H1 (cell line): ENCODE data around the gene ERLEC1. TPM values are rescaled to one million over a fixed set of nuclear protein-coding genes. Genes with fewer than 3 reads are reported as not detected.

Experiments used
- CTCF ChIA-PET: fragments of 300-600 bp; sonication (Branson Sonifier 250); formaldehyde crosslinking; loops from one replicate; lab custom pipeline; 2021; ENCODE audit not compliant: partially characterized antibody; lab: Charles Lee
- POLR2A ChIA-PET: fragments of 300-600 bp; sonication (Branson Sonifier 250); formaldehyde crosslinking; loops from one replicate; lab custom pipeline; 2021; ENCODE audit warnings: inconsistent platforms; ENCODE audit not compliant: partially characterized antibody; lab: Charles Lee
- DNase-seq, 2 experiments: peaks; one replicate each; pipeline versions ENCODE4 v3.0.0 to v3.0.0-alpha.2; 2010 to 2022; ENCODE audit warnings: low spot score in 2 of 2, low read depth in 1 of 2, mixed read lengths in 1 of 2
- FAIRE-seq: peaks from 2 replicates; lab custom pipeline; 2011; peaks lifted over from hg19 to GRCh38; lab: Jason Lieb, UNC
- H2AFZ ChIP-seq: 2 replicates; pipeline ENCODE4 v1.8.1; 2012; ENCODE audit warnings: low read length, inconsistent platforms
- H2AK5ac ChIP-seq: 2 replicates; pipeline ENCODE4 v1.6.1; 2013; ENCODE audit warnings: low read depth, low read length
- H2BK120ac ChIP-seq: replicated peaks from 2 replicates; pipeline ENCODE3; 2013; ENCODE audit warnings: low read depth, low read length, inconsistent platforms
- H2BK12ac ChIP-seq: 2 replicates; pipeline ENCODE4 v1.6.1; 2013; ENCODE audit warnings: low read depth, low read length
- H2BK15ac ChIP-seq: 2 replicates; pipeline ENCODE4 v1.6.1; 2013; ENCODE audit warnings: low read length
- H2BK20ac ChIP-seq: 2 replicates; pipeline ENCODE4 v1.6.1; 2013; ENCODE audit warnings: low read length
- H2BK5ac ChIP-seq: 2 replicates; pipeline ENCODE4 v1.6.1; 2013; ENCODE audit warnings: low read depth, low read length
- H3K14ac ChIP-seq: 2 replicates; pipeline ENCODE4 v1.6.1; 2013; ENCODE audit warnings: inconsistent platforms; ENCODE audit not compliant: insufficient read length
- H3K18ac ChIP-seq: 2 replicates; pipeline ENCODE4 v1.6.1; 2013; ENCODE audit warnings: low read length; ENCODE audit errors: extremely low read depth
- H3K23ac ChIP-seq: 2 replicates; pipeline ENCODE4 v1.6.1; 2013; ENCODE audit warnings: inconsistent platforms; ENCODE audit not compliant: insufficient read length
- H3K23me2 ChIP-seq: 2 replicates; pipeline ENCODE4 v1.6.1; 2013; ENCODE audit warnings: low read depth, low read length
- H3K27ac ChIP-seq: 2 replicates; pipeline ENCODE4 v1.6.1; 2011; ENCODE audit warnings: low read depth, low read length, inconsistent platforms
- H3K27me3 ChIP-seq, 4 experiments: replicated peaks in 1 of 4; 1 replicate in 1 of 4; 2 replicates in 3 of 4; pipeline versions ENCODE4 v1.6.1 to v1.8.1; 2011 to 2013; ENCODE audit warnings: low read length in 3 of 4, mild to moderate bottlenecking in 3 of 4, inconsistent platforms in 2 of 4, mixed read lengths in 2 of 4, moderate library complexity in 1 of 4; ENCODE audit not compliant: control insufficient read depth in 3 of 4, insufficient read depth in 3 of 4; ENCODE audit errors: extremely low read depth in 1 of 4
- H3K36me3 ChIP-seq, 4 experiments: 2 replicates each; pipeline versions ENCODE4 v1.6.1 to v1.8.1; 2011 to 2013; ENCODE audit warnings: mild to moderate bottlenecking in 4 of 4, low read length in 3 of 4, moderate library complexity in 2 of 4, control low read depth in 1 of 4, inconsistent platforms in 1 of 4; ENCODE audit not compliant: insufficient read depth in 4 of 4, control insufficient read depth in 2 of 4
- H3K4ac ChIP-seq: replicated peaks from 2 replicates; pipeline ENCODE3; 2013; ENCODE audit warnings: low read length, low read depth, mixed read lengths, inconsistent platforms; ENCODE audit not compliant: insufficient read length
- H3K4me1 ChIP-seq, 4 experiments: replicated peaks in 1 of 4; 1 replicate in 1 of 4; 2 replicates in 3 of 4; pipeline versions ENCODE4 v1.6.1 to v1.8.1; 2011 to 2013; ENCODE audit warnings: low read length in 3 of 4, inconsistent platforms in 2 of 4, mixed read lengths in 1 of 4; ENCODE audit not compliant: insufficient read depth in 4 of 4, control insufficient read depth in 3 of 4
- H3K4me2 ChIP-seq, 2 experiments: 2 replicates each; pipeline versions ENCODE4 v1.6.1 to v1.8.1; 2011 to 2013; ENCODE audit warnings: low read depth in 2 of 2, low read length in 2 of 2, control low read depth in 1 of 2, inconsistent platforms in 1 of 2, mild to moderate bottlenecking in 1 of 2; ENCODE audit not compliant: insufficient read depth in 1 of 2
- H3K4me3 ChIP-seq, 4 experiments: fragments of 200-600, 300-600 bp in 1 of 4; sonication (generic), shearing (Covaris generic), sonication (Bioruptor Twin) in 1 of 4; 2 replicates each; pipeline versions ENCODE4 v1.5.1 to v1.8.1; 2011 to 2016; ENCODE audit warnings: low read length in 4 of 4, low read depth in 3 of 4, control low read depth in 2 of 4, inconsistent platforms in 2 of 4, mild to moderate bottlenecking in 2 of 4, mixed read lengths in 1 of 4, moderate library complexity in 1 of 4; ENCODE audit not compliant: insufficient read depth in 2 of 4; ENCODE audit errors: extremely low read depth in 1 of 4
- H3K56ac ChIP-seq: replicated peaks from 2 replicates; pipeline ENCODE3; 2013; ENCODE audit warnings: low read depth, mild to moderate bottlenecking, mixed read lengths, low read length, inconsistent platforms; ENCODE audit not compliant: insufficient read length
- H3K79me1 ChIP-seq: 2 replicates; pipeline ENCODE4 v1.6.1; 2013; ENCODE audit warnings: low read depth, low read length, control low read depth
- H3K79me2 ChIP-seq, 2 experiments: 2 replicates each; pipeline versions ENCODE4 v1.6.1 to v1.8.1; 2012 to 2013; ENCODE audit warnings: low read length in 2 of 2, mild to moderate bottlenecking in 2 of 2, inconsistent platforms in 1 of 2; ENCODE audit not compliant: insufficient read depth in 2 of 2, control insufficient read depth in 1 of 2
- H3K9ac ChIP-seq, 4 experiments: replicated peaks in 1 of 4; 1 replicate in 1 of 4; 2 replicates in 3 of 4; pipeline versions ENCODE4 v1.6.1 to v1.8.1; 2011 to 2013; ENCODE audit warnings: low read depth in 3 of 4, low read length in 3 of 4, control low read depth in 2 of 4, mild to moderate bottlenecking in 2 of 4, moderate library complexity in 2 of 4, inconsistent platforms in 1 of 4; ENCODE audit errors: extremely low read depth in 1 of 4
- H3K9me3 ChIP-seq, 2 experiments: 2 replicates each; pipeline versions ENCODE4 v1.6.1 to v1.8.1; 2012 to 2013; ENCODE audit warnings: mild to moderate bottlenecking in 2 of 2, moderate library complexity in 2 of 2, control low read depth in 1 of 2, inconsistent platforms in 1 of 2, low read depth in 1 of 2, low read length in 1 of 2, mixed read lengths in 1 of 2; ENCODE audit not compliant: insufficient read depth in 2 of 2
- H4K20me1 ChIP-seq, 2 experiments: replicated peaks in 1 of 2; 2 replicates each; pipeline versions ENCODE3 to v1.8.1; 2011 to 2013; ENCODE audit warnings: inconsistent platforms in 2 of 2, low read length in 2 of 2, mild to moderate bottlenecking in 1 of 2; ENCODE audit not compliant: insufficient read depth in 2 of 2, control insufficient read depth in 1 of 2
- H4K5ac ChIP-seq: 2 replicates; pipeline ENCODE4 v1.6.1; 2013; ENCODE audit warnings: low read length, low read depth, mixed read lengths, inconsistent platforms; ENCODE audit not compliant: insufficient read length
- H4K8ac ChIP-seq: 2 replicates; pipeline ENCODE4 v1.8.0; 2013; ENCODE audit warnings: mild to moderate bottlenecking, moderate library complexity, low read length, inconsistent platforms; ENCODE audit not compliant: insufficient read depth; ENCODE audit errors: extremely low read depth
- H4K91ac ChIP-seq: replicated peaks from 2 replicates; pipeline ENCODE3; 2013; ENCODE audit warnings: low read length, mixed read lengths, inconsistent platforms; ENCODE audit not compliant: insufficient read length
- BRCA1 ChIP-seq: IDR thresholded peaks from 2 replicates; pipeline ENCODE4 v1.6.1; 2012; ENCODE audit warnings: low read depth, low read length, improper control_type of control experiment
- CBX5 ChIP-seq: fragments of 300-800, 300-1000 bp; sonication (generic); IDR thresholded peaks from 2 replicates; pipeline ENCODE4 v1.7.1; 2016; ENCODE audit warnings: antibody characterized with exemption, low read length, low read depth
- CHD1 ChIP-seq: IDR thresholded peaks from 2 replicates; pipeline ENCODE4 v1.6.1; 2012; ENCODE audit warnings: low read depth, low read length, improper control_type of control experiment
- CREB1 ChIP-seq: IDR thresholded peaks from 2 replicates; pipeline ENCODE4 v1.6.1; 2012; ENCODE audit warnings: inconsistent platforms
- EP300 ChIP-seq, 2 experiments: IDR thresholded peaks; 1 replicate in 1 of 2; 2 replicates in 1 of 2; pipeline ENCODE4 v1.6.1; 2011 to 2012; ENCODE audit warnings: low read depth in 2 of 2, low read length in 2 of 2, mild to moderate bottlenecking in 2 of 2, borderline replicate concordance in 1 of 2, inconsistent platforms in 1 of 2, moderate library complexity in 1 of 2
- JUND ChIP-seq: IDR thresholded peaks from 2 replicates; pipeline ENCODE4 v1.6.1; 2011; ENCODE audit warnings: mild to moderate bottlenecking, improper control_type of control experiment, low read length
- MAX ChIP-seq: IDR thresholded peaks from 2 replicates; pipeline ENCODE4 v1.6.1; 2012; ENCODE audit warnings: inconsistent platforms
- NANOG ChIP-seq: IDR thresholded peaks from 2 replicates; pipeline ENCODE4 v1.6.1; 2011; ENCODE audit warnings: low read length, low read depth, mild to moderate bottlenecking, inconsistent platforms; ENCODE audit not compliant: insufficient read depth, poor library complexity, severe bottlenecking
- POLR2A ChIP-seq, 2 experiments: IDR thresholded peaks; 1 replicate in 1 of 2; 2 replicates in 1 of 2; pipeline ENCODE4 v1.6.1; 2011; ENCODE audit warnings: low read depth in 2 of 2, low read length in 2 of 2, mild to moderate bottlenecking in 2 of 2; ENCODE audit errors: control extremely low read depth in 1 of 2
- RAD21 ChIP-seq, 2 experiments: IDR thresholded peaks in 1 of 2; conservative IDR thresholded peaks in 1 of 2; 2 replicates each; pipeline ENCODE4 v1.6.1; 2011; ENCODE audit warnings: low read depth in 2 of 2, low read length in 2 of 2, improper control_type of control experiment in 1 of 2, inconsistent platforms in 1 of 2, mild to moderate bottlenecking in 1 of 2, moderate library complexity in 1 of 2
- SP2 ChIP-seq: IDR thresholded peaks from 2 replicates; pipeline ENCODE4 v1.6.1; 2012; ENCODE audit warnings: mild to moderate bottlenecking, low read length, inconsistent platforms
- YY1 ChIP-seq: IDR thresholded peaks from 2 replicates; pipeline ENCODE4 v1.6.1; 2011; ENCODE audit warnings: low read depth, mild to moderate bottlenecking, low read length
- WGBS, 2 experiments: shearing (Covaris generic) in 1 of 2; methylation state at CpG; one replicate each; pipeline versions ENCODE4 v1.1.6 to v1.1.7; 2013 to 2015; ENCODE audit warnings: low lambda C conversion rate in 2 of 2, mixed read lengths in 2 of 2, inconsistent platforms in 1 of 2, low coverage in 1 of 2, missing lambda C conversion rate in 1 of 2; ENCODE audit not compliant: insufficient replicate concordance in 2 of 2, insufficient coverage in 1 of 2, insufficient read length in 1 of 2; ENCODE audit errors: extremely low coverage in 1 of 2, missing lambda C conversion rate in 1 of 2; 5-methylcytosine and 5-hydroxymethylcytosine counted together
- polyA plus RNA-seq, 7 experiments: library from polyadenylated mRNA; depleted of rRNA in 3 of 7; stranded (reverse) in 5 of 7; unstranded in 2 of 7; fragments of >200 nt in 5 of 7; fragments of 200-250 nt in 2 of 7; gene quantifications; 1 replicate in 5 of 7; 2 replicates in 1 of 7; 4 replicates in 1 of 7; pipeline versions ENCODE4 v1.2.1 to v1.2.3, GENCODE V29; 2011 to 2013; ENCODE audit warnings: missing spikeins in 2 of 7, mixed read lengths in 2 of 7
- total RNA-seq: library from RNA; stranded (reverse); fragmentation: NEBNext Ultra II Directional; extraction: Animal tissue kit (Norgen Biotek cat#: 25700); gene quantifications from 2 replicates; pipeline ENCODE4 v1.2.1, GENCODE V29; 2021
- TF ChIP-seq, protein P1 (sequence below): IDR thresholded peaks from 2 replicates; pipeline ENCODE4 v1.6.1; 2011; ENCODE audit warnings: low read length, improper control_type of control experiment

Gene ERLEC1
- total and polyA plus RNA-seq, 2 of the 8 experiments (the other 6 are each of a cell fraction or from before 2014, with no cell fraction given): 12.9 to 26.7 TPM

- Histone ChIP-seq H2BK12ac (no peak overlapping the region), H3K14ac (no peak overlapping the region), H2BK120ac (no peak overlapping the region), H3K9ac (no peak overlapping the region), H4K8ac (no peak overlapping the region), H3K79me1 (no peaks in the 10 kb centered on the region), H3K56ac (no peak overlapping the region), H3K79me2 (no peaks in the 10 kb centered on the region), H2AFZ (no peak overlapping the region), H3K23me2 (no peaks in the 10 kb centered on the region), H3K27ac (no peak overlapping the region), H3K36me3 (peaks cover 3 to 44% (median 21%) of the 10 kb centered on the region in 4 experiments; a peak in 6 of 8 replicates), H3K23ac (no peak overlapping the region), H3K18ac (no peak overlapping the region), H3K4me1 (no peaks in the 10 kb centered on the region; a peak in 1 of 7 replicates), H4K91ac (no peak overlapping the region), H3K9me3 (no peaks in the 10 kb centered on the region), H3K4me3 (no peak overlapping the region), H4K20me1 (peaks cover 0 to 2% of the 10 kb centered on the region in 2 experiments), H4K5ac (no peak overlapping the region), H2BK5ac (no peak overlapping the region), H2BK15ac (no peak overlapping the region), H2AK5ac (no peak overlapping the region), H3K27me3 (no peaks in the 10 kb centered on the region), H3K4ac (no peak overlapping the region), H3K4me2 (no peak overlapping the region), H2BK20ac (no peak overlapping the region)
- FAIRE-seq (no peak), DNase-seq (no peak)
- WGBS, 2 experiments: 85% methylated on average over 2 of the region's 2 CpGs; no CpG with 5 or more reads in 1 of the 2 experiments
- TF ChIP-seq EP300 (IDR thresholded peaks at IDR 0.05; ENCODE audit: borderline replicate concordance in 1 of 2, low read depth in 2 of 2, low read length in 2 of 2) (no peak), NANOG (no peak), CREB1 (no peak), JUND (no peak), CBX5 (no peak), YY1 (no peak), RAD21 (IDR thresholded peaks at IDR 0.05 in 1 of 2, conservative IDR thresholded peaks at IDR 0.05 in 1 of 2; ENCODE audit: low read depth in 2 of 2, low read length in 2 of 2) (no peak), BRCA1 (no peak), CHD1 (no peak), SP2 (no peak), MAX (no peak), POLR2A (IDR thresholded peaks at IDR 0.05; ENCODE audit: control extremely low read depth in 1 of 2, low read depth in 2 of 2, low read length in 2 of 2) (no peak)
- TF ChIP-seq, protein P1, sequence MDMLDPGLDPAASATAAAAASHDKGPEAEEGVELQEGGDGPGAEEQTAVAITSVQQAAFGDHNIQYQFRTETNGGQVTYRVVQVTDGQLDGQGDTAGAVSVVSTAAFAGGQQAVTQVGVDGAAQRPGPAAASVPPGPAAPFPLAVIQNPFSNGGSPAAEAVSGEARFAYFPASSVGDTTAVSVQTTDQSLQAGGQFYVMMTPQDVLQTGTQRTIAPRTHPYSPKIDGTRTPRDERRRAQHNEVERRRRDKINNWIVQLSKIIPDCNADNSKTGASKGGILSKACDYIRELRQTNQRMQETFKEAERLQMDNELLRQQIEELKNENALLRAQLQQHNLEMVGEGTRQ: no peak
- CTCF ChIA-PET: no interaction called here
- POLR2A ChIA-PET: interaction anchor here (0.6 kb wide), 1 partner anchor 9 kb away, joined by 3 read pairs; no protein-coding TSS in a partner anchor
These were observed 78.4 kb downstream of the ERLEC1 start for GRCh38 chr2:53865264-53865663.
